ENCODE results near the gene FGD3. TPM values are rescaled to one million over a fixed set of nuclear protein-coding genes. Genes with fewer than 3 reads are reported as not detected.

The FGD3 gene
- total and polyA plus RNA-seq, 2 experiments from 2014 or later = 5.8 to 6.5 TPM

DNA sequence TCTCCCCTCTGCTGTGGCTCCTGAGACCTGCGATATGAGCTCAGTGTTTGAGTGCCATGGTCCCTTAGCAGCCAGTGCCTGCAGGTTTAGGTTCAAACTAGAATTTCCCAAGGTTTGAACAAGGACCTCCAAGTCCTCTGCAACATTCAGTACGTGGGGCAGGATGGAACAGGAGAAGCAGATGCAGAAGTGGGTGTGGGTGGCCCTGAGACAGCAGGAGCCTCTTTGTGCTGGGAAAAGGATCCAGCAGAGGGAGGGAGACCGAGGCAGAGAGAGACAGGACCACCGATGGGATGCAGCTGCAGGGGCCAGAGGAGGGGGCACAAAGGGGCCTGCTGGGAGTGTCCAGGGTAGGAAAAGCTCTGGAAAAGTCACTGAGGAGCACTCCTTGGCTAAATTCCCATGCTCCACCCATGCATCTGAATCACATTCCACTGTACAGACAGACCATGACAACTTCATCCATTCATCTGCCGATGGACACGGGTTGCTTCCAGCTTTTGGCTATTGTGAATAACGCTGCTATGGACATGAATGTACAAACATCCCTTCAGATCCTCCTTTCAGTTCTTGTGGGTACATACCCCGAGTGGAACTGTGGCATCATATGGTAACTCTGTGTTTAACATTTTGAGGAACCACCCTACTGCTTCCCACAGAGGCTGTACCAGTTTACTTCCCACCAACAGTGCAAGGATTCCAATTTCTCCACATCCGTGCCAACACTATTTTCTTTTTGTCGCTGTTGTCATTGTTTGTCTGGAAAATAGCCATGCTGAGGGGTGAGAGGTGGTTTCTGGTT is 84.5 kb downstream of the FGD3 start:
- H4K20me1 ChIP-seq (ENCODE audit: insufficient read depth, poor library complexity, severe bottlenecking) = no peaks in the 10 kb centered on the region
- no peaks in the 10 kb centered on the region for H3K79me2 ChIP-seq
- H3K4me3 ChIP-seq = no peak overlapping the region
- no peaks in the 10 kb centered on the region for H3K9me3 ChIP-seq (ENCODE audit: low read depth)
- TF ChIP-seq EZH2 (IDR thresholded peaks at IDR 0.05; ENCODE audit: borderline replicate concordance) (no peak), EZH2phosphoT487 (IDR thresholded peaks at IDR 0.05; ENCODE audit: low read depth, severe bottlenecking, unreplicated experiment) (no peak)
- TF ChIP-seq, protein P1, sequence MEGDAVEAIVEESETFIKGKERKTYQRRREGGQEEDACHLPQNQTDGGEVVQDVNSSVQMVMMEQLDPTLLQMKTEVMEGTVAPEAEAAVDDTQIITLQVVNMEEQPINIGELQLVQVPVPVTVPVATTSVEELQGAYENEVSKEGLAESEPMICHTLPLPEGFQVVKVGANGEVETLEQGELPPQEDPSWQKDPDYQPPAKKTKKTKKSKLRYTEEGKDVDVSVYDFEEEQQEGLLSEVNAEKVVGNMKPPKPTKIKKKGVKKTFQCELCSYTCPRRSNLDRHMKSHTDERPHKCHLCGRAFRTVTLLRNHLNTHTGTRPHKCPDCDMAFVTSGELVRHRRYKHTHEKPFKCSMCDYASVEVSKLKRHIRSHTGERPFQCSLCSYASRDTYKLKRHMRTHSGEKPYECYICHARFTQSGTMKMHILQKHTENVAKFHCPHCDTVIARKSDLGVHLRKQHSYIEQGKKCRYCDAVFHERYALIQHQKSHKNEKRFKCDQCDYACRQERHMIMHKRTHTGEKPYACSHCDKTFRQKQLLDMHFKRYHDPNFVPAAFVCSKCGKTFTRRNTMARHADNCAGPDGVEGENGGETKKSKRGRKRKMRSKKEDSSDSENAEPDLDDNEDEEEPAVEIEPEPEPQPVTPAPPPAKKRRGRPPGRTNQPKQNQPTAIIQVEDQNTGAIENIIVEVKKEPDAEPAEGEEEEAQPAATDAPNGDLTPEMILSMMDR (IDR thresholded peaks at IDR 0.05; ENCODE audit: poor library complexity) = no peak
- DNase-seq (ENCODE audit: low spot score) = no peak
- H3K27me3 ChIP-seq = no peaks in the 10 kb centered on the region
- WGBS (ENCODE audit: low lambda C conversion rate, missing lambda C conversion rate) = 90% methylated on average over 10 of the region's 10 CpGs
- no peak overlapping the region for H3K27ac ChIP-seq
- H2AFZ ChIP-seq = no peak overlapping the region
- no peak overlapping the region for H3K4me2 ChIP-seq
- H3K9me2 ChIP-seq (replicated peaks; ENCODE audit: insufficient read depth) = no peaks in the 10 kb centered on the region
- H3K36me3 ChIP-seq (replicated peaks; ENCODE audit: insufficient read depth, low read depth) = no peaks in the 10 kb centered on the region
- H3K4me1 ChIP-seq (ENCODE audit: insufficient read depth) = no peaks in the 10 kb centered on the region

DNA sequence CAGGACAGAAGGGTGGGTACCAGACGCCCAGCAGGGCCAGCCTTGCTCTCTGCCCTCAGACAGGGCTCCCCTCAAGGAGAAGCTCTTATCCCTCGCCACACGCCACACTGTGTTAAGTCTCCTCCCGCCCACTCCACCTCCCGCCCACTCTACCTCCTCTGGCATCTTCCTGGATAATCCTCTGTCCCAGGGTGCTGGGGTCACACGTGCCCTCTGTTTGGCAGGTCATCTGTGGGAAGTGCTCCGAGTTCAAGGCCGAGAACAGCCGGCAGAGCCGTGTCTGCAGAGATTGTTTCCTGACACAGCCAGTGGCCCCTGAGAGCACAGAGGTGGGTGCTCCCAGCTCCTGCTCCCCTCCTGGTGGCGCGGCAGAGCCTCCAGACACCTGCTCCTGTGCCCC is 85.2 kb downstream of the FGD3 start:
- Histone ChIP-seq H3K4me1 (ENCODE audit: insufficient read depth) (no peaks in the 10 kb centered on the region), H3K9me3 (ENCODE audit: low read depth) (no peaks in the 10 kb centered on the region), H3K9me2 (replicated peaks; ENCODE audit: insufficient read depth) (no peaks in the 10 kb centered on the region), H3K36me3 (replicated peaks; ENCODE audit: insufficient read depth, low read depth) (no peaks in the 10 kb centered on the region), H4K20me1 (ENCODE audit: insufficient read depth, poor library complexity, severe bottlenecking) (no peaks in the 10 kb centered on the region), H3K79me2 (no peaks in the 10 kb centered on the region), H3K4me3 (no peak overlapping the region), H3K4me2 (no peak overlapping the region), H3K27me3 (no peaks in the 10 kb centered on the region), H2AFZ (no peak overlapping the region), H3K27ac (no peak overlapping the region)
- 89% methylated on average over 12 of the region's 12 CpGs for WGBS (ENCODE audit: low lambda C conversion rate, missing lambda C conversion rate)
- TF ChIP-seq EZH2phosphoT487 (IDR thresholded peaks at IDR 0.05; ENCODE audit: low read depth, severe bottlenecking, unreplicated experiment) (no peak), EZH2 (IDR thresholded peaks at IDR 0.05; ENCODE audit: borderline replicate concordance) (no peak)
- TF ChIP-seq, protein P1 (IDR thresholded peaks at IDR 0.05; ENCODE audit: poor library complexity) = no peak
- no peak for DNase-seq (ENCODE audit: low spot score)

DNA sequence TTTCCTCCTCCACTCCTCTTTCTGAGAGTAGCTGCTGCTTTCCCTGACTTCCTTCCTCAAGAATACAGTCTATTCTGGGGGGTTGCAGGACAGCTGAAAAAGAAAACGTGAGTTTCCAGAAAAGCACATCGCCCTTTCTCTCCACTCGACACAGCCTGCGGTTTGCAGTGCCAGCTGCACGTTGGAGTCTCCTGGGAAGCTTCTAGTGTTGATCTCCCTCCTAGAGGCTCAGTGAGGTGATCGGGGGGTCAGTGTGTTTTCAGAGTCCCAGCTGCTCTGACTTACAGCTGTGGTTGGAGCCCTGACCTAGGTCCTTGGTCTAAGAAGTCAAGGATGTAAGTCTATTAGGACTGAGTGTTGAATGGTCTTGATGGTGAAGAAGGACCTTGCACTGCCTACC is 86.2 kb downstream of the FGD3 start:
- Histone ChIP-seq H3K4me1 (ENCODE audit: insufficient read depth) (no peaks in the 10 kb centered on the region), H3K4me3 (no peak overlapping the region), H3K4me2 (no peak overlapping the region), H3K27me3 (no peaks in the 10 kb centered on the region), H3K9me3 (ENCODE audit: low read depth) (no peaks in the 10 kb centered on the region), H3K27ac (no peak overlapping the region), H3K36me3 (replicated peaks; ENCODE audit: insufficient read depth, low read depth) (no peaks in the 10 kb centered on the region), H4K20me1 (ENCODE audit: insufficient read depth, poor library complexity, severe bottlenecking) (no peaks in the 10 kb centered on the region), H3K79me2 (no peaks in the 10 kb centered on the region), H2AFZ (no peak overlapping the region), H3K9me2 (replicated peaks; ENCODE audit: insufficient read depth) (no peaks in the 10 kb centered on the region)
- DNase-seq (ENCODE audit: low spot score) = no peak
- TF ChIP-seq EZH2phosphoT487 (IDR thresholded peaks at IDR 0.05; ENCODE audit: low read depth, severe bottlenecking, unreplicated experiment) (no peak), EZH2 (IDR thresholded peaks at IDR 0.05; ENCODE audit: borderline replicate concordance) (no peak)
- TF ChIP-seq, protein P1 (IDR thresholded peaks at IDR 0.05; ENCODE audit: poor library complexity) = no peak
- 67% methylated on average over 6 of the region's 6 CpGs for WGBS (ENCODE audit: low lambda C conversion rate, missing lambda C conversion rate)
